ENCODE results near the gene CACNG1.
"Not testable (repeated sequence)": the region's sequence is repeated elsewhere in the genome, so short reads cannot be mapped to it uniquely, and the experiment has no call there.

- not testable (repeated sequence) for TF ChIP-seq CTCF (IDR thresholded peaks at IDR 0.05; ENCODE audit: low read depth, low read length)
- TF ChIP-seq, protein P1, sequence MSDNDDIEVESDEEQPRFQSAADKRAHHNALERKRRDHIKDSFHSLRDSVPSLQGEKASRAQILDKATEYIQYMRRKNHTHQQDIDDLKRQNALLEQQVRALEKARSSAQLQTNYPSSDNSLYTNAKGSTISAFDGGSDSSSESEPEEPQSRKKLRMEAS (IDR thresholded peaks at IDR 0.05; ENCODE audit: low read depth, low read length) = not testable (repeated sequence)
Measured at GRCh38 chr17:67104641-67105040, 60.3 kb downstream of the CACNG1 start.
